Activated naive CD4-positive, alpha-beta T cell treated with anti-CD3 and anti-CD28 coated beads for 36 hours (primary cell): Measurements from ENCODE around the gene SNX6. TPM values are rescaled to one million over a fixed set of nuclear protein-coding genes. Genes with fewer than 3 reads are reported as not detected.
"Not testable (repeated sequence)": the region's sequence is repeated elsewhere in the genome, so short reads cannot be mapped to it uniquely, and the experiment has no call there.

Experiments used
- CTCF ChIA-PET: fragments of 350-600 bp; sonication (Branson Sonifier 250); formaldehyde crosslinking; loops from one replicate; lab custom pipeline; 2021; ENCODE audit warnings: antibody characterized with exemption; lab: Charles Lee
- DNase-seq: peaks from one replicate; pipeline ENCODE4 v3.0.0-alpha.2; 2020
- H3K27ac Mint-ChIP-seq: one replicate; pipeline ENCODE4 v1.8.0; 2021; ENCODE audit warnings: mild to moderate bottlenecking, mixed read lengths
- H3K27me3 Mint-ChIP-seq: one replicate; pipeline ENCODE4 v1.8.0; 2021; ENCODE audit warnings: low read depth, mixed read lengths
- H3K36me3 Mint-ChIP-seq: one replicate; pipeline ENCODE4 v1.8.0; 2021; ENCODE audit warnings: low read depth, mixed read lengths
- H3K4me1 Mint-ChIP-seq: one replicate; pipeline ENCODE4 v1.8.0; 2021; ENCODE audit warnings: low read depth, mixed read lengths
- H3K4me3 Mint-ChIP-seq: one replicate; pipeline ENCODE4 v1.8.0; 2021; ENCODE audit warnings: mild to moderate bottlenecking, moderate library complexity, mixed read lengths
- H3K9me3 Mint-ChIP-seq: one replicate; pipeline ENCODE4 v1.8.0; 2021; ENCODE audit warnings: mixed read lengths
- intact Hi-C: fragments of 100-400 bp; cut with micrococcal nuclease; formaldehyde crosslinking; loops from one replicate; pipeline ENCODE4 v1.15.1; 2023
- total RNA-seq, 2 experiments: library from RNA; stranded (reverse); gene quantifications; one replicate each; pipeline ENCODE4 v1.2.3, GENCODE V29; 2021

SNX6 gene
- total RNA-seq, 2 experiments from 2014 or later = 73.9 to 74.3 TPM

GRCh38 chr14:34555583-34556497, 74.1 kb downstream of the SNX6 start:
- H3K9me3 Mint-ChIP-seq, H3K36me3 Mint-ChIP-seq, H3K27ac Mint-ChIP-seq, CTCF ChIA-PET, DNase-seq, intact Hi-C loops, H3K4me3 Mint-ChIP-seq, H3K27me3 Mint-ChIP-seq: not testable (repeated sequence)
- H3K4me1 Mint-ChIP-seq = peaks cover 15% of the 10 kb centered on the region

- no peaks in the 10 kb centered on the region for H3K36me3 Mint-ChIP-seq
- intact Hi-C loops = no loop called here
- no peaks in the 10 kb centered on the region for H3K27me3 Mint-ChIP-seq
- H3K4me1 Mint-ChIP-seq = peaks cover 15% of the 10 kb centered on the region
- peak overlapping the region; percentile 35 for H3K27ac Mint-ChIP-seq
- H3K4me3 Mint-ChIP-seq = peak overlapping the region; percentile 42
- CTCF ChIA-PET = interaction anchor here (0.5 to 0.9 kb wide), 3 partner anchors 162 to 413 kb away, joined by 3 to 4 read pairs (median 3); no protein-coding TSS in a partner anchor
- peaks cover 14% of the 10 kb centered on the region for H3K9me3 Mint-ChIP-seq
- no peak for DNase-seq
Measured at GRCh38 chr14:34554540-34555250, 75.3 kb downstream of the SNX6 start.

DNA sequence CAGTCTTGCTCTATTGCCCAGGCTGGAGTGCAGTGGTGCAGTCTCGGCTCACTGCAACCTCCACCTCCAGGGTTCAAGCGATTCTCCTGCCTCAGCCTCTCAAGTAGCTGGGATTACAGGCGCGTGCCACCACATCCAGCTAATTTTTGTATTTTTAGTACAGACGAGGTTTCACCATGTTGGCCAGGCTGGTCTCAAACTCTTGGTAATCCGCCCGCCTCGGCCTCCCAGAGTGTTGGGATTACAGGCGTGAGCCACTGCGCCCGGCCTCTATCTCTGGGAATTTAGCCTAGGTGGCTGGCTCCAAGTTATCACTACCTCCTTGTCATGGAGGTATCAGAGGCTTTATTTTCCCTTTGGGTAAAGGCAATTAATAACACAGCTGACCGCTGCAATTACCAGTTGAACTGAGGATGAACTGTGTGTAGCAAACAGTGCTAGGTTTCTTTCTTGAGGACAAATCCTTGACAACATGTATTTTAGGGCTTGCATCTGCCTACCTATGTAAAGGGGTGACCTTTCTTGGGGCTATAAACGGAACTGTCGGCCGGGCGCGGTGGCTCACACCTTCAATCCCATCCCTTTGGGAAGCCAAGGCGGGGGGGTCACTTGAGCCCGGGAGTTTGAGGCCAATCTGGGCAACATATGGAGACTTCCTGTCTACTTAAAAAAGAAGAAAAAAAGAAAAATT, 80.5 kb downstream of the SNX6 start:
- H3K27ac Mint-ChIP-seq = peak overlapping the region; percentile 9

DNA sequence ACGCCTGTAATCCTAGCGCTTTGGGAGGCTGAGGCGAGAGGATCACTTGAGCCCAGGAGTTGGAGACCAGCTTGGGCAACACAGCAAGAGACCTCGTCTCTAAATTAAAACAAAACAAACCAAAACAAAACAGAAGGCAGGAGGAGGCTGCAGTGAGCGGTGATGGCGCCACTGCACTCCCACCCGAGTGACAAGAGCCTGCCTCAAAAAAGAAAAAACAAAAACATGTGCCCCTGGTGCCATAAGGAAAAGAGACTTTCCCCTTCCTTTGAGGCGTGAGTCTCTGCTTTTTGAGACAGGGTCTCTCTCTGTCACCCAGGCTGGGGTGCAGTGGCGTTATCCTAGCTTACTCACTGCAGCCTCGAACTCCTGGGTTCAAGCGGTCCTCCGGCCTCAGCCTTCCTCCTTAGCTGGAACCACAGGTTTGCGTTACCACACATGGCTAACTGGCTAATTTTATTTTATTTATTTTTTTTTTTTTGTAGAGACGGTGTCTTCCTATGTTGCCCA, 81.4 kb downstream of the SNX6 start:
- Mint-ChIP-seq H3K27me3 (no peaks in the 10 kb centered on the region), H3K4me1 (peaks cover 6% of the 10 kb centered on the region), H3K9me3 (peaks cover 12% of the 10 kb centered on the region), H3K27ac (no peak overlapping the region), H3K4me3 (no peak overlapping the region), H3K36me3 (no peaks in the 10 kb centered on the region)
- CTCF ChIA-PET = no interaction called here
- DNase-seq = no peak
- intact Hi-C loops = no loop called here

More for the DNA sequence above, 80.5 kb downstream of the SNX6 start:
- CTCF ChIA-PET = interaction anchor here (0.6 to 1.1 kb wide), 2 partner anchors 20 to 112 kb away, joined by 3 read pairs; no protein-coding TSS in a partner anchor
- intact Hi-C loops, H3K27me3 Mint-ChIP-seq, H3K4me3 Mint-ChIP-seq, DNase-seq, H3K36me3 Mint-ChIP-seq: not testable (repeated sequence)
- Mint-ChIP-seq H3K9me3 (peaks cover 15% of the 10 kb centered on the region), H3K4me1 (peaks cover 11% of the 10 kb centered on the region)

GRCh38 chr14:34547136-34547520, 82.8 kb downstream of the SNX6 start:
- H3K4me1 Mint-ChIP-seq, CTCF ChIA-PET, H3K4me3 Mint-ChIP-seq, H3K36me3 Mint-ChIP-seq, intact Hi-C loops, DNase-seq, H3K27ac Mint-ChIP-seq, H3K27me3 Mint-ChIP-seq: not testable (repeated sequence)
- peaks cover 12% of the 10 kb centered on the region for H3K9me3 Mint-ChIP-seq

- CTCF ChIA-PET, DNase-seq, H3K27ac Mint-ChIP-seq, H3K9me3 Mint-ChIP-seq, H3K36me3 Mint-ChIP-seq, H3K4me1 Mint-ChIP-seq, H3K4me3 Mint-ChIP-seq, H3K27me3 Mint-ChIP-seq, intact Hi-C loops: not testable (repeated sequence)
Measured at GRCh38 chr14:34546272-34547135, 83.4 kb downstream of the SNX6 start.

DNA sequence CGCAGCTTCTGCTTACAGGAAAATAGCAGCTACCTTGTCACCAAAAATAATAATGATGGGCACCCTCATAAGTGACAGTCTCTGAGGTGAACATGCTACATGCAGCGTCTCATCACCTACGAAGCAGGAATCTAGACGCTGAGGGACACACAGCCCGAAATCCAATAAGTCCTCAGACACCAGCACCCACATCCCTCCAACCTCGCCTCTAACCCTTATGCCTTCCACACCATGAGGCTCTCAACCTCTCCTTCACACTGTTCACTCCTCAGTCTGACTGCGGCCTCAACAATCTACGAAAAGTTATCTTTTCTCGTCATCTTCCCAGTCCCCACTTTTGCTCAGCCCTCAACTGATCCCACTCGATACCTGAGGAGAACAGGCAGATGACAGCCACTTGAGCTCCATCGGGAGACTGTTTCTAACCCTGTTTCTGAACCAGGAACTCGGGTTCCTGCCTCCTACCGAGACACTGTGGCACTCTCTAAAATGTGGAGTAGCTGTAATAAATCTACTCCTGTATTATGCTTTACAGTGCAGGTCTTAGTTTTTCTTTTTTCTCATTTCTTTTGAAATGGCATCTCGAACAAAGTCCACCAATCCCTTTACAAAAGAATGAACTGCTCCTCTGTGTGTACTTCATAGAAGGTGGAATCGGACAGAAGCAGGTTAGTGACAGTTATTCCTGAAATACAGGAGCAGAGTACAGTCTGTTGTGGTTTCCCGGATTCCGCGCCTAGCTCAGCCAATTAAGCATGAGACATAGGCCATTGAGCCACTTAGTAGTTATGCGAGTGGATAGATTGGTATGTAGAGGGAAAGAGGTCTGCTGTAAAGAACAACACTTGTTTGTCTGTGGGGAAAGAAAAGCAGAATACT, 89.5 kb downstream of the SNX6 start:
- intact Hi-C loops, H3K9me3 Mint-ChIP-seq, CTCF ChIA-PET, DNase-seq, H3K27me3 Mint-ChIP-seq, H3K36me3 Mint-ChIP-seq: not testable (repeated sequence)
- H3K27ac Mint-ChIP-seq = peak overlapping the region; percentile 98
- H3K4me1 Mint-ChIP-seq = peaks cover 32% of the 10 kb centered on the region
- H3K4me3 Mint-ChIP-seq = peak overlapping the region; percentile 95

GRCh38 chr14:34539407-34540180, 90.4 kb downstream of the SNX6 start, which contains the start of gene EAPP:
Gene EAPP (minus strand): TSS chr14:34539701. CDS start chr14:34539628, 73 bp downstream.
- Mint-ChIP-seq H3K4me1 (peaks cover 32% of the 10 kb centered on the region), H3K4me3 (peak within 1 kb of the TSS; percentile 95), H3K36me3 (peaks cover 1% of the 10 kb centered on the region), H3K9me3 (no peaks in the 10 kb centered on the region), H3K27ac (peak within 1 kb of the TSS; percentile 98), H3K27me3 (no peaks in the 10 kb centered on the region)
- intact Hi-C loops = loop anchor here (5.0 to 10.0 kb wide), 10 partner anchors 77 to 1783 kb away; partner anchors contain the start of genes BRMS1L, FAM177A1, MBIP and PPP2R3C
- CTCF ChIA-PET = no interaction called here
- peak; percentile 98 for DNase-seq

DNA sequence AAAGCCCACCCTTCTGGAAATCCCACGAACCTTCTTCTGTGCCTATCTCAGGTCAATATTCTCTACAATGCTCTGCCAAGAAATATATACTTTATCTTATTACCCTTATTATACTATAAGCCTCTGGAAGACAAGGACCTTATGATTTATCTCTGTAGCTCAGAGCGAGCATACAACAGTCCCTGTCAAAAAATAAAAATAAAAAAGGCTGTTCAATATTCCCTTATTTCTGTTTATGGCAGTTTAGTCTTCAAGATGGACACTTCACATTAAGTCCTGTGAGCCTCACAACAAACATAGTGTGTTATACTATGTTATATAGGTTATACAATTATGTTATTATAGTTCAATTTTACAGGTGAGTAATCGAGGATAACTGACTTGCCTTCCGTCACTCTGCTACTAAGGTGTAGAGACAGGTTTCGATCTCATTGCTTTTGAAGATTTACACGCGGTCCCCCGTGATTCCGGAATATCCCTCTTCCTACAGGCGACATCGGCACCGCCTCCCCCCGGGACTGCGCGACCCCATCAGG, 91.0 kb downstream of the SNX6 start:
- intact Hi-C loops = loop anchor here (5.0 to 10.0 kb wide), 10 partner anchors 77 to 1783 kb away; partner anchors contain the start of genes BRMS1L, FAM177A1, MBIP and PPP2R3C
- peaks cover 38% of the 10 kb centered on the region for H3K4me1 Mint-ChIP-seq
- DNase-seq = peak; percentile 50
- no peaks in the 10 kb centered on the region for H3K27me3 Mint-ChIP-seq
- CTCF ChIA-PET = interaction anchor here (0.9 to 1.9 kb wide), 2 partner anchors 27 to 207 kb away, joined by 3 to 6 read pairs; no protein-coding TSS in a partner anchor
- H3K9me3 Mint-ChIP-seq = no peaks in the 10 kb centered on the region
- H3K27ac Mint-ChIP-seq = peak overlapping the region; percentile 98
- peaks cover 6% of the 10 kb centered on the region for H3K36me3 Mint-ChIP-seq
- H3K4me3 Mint-ChIP-seq = peak overlapping the region; percentile 95
